Bronchial epithelial cell (primary cell): ENCODE results near the gene SH3BGRL3. TPM values are rescaled to one million over a fixed set of nuclear protein-coding genes. Genes with fewer than 3 reads are reported as not detected.

Experiments used
- DNase-seq: peaks from one replicate; pipeline ENCODE4 v3.0.0-alpha.2; 2010; ENCODE audit warnings: low read depth
- FAIRE-seq: peaks from 2 replicates; lab custom pipeline; 2011; peaks lifted over from hg19 to GRCh38; lab: Jason Lieb, UNC
- H3K27me3 ChIP-seq: 2 replicates; pipeline ENCODE4 v1.5.1; 2011; ENCODE audit warnings: low read length; ENCODE audit not compliant: control insufficient read depth, insufficient read depth
- H3K36me3 ChIP-seq: 2 replicates; pipeline ENCODE4 v1.5.1; 2011; ENCODE audit warnings: low read length; ENCODE audit not compliant: control insufficient read depth, insufficient read depth
- H3K4me3 ChIP-seq: 2 replicates; pipeline ENCODE4 v1.5.1; 2011; ENCODE audit warnings: mild to moderate bottlenecking, low read depth, low read length, control low read depth
- CTCF ChIP-seq: IDR thresholded peaks from 2 replicates; pipeline ENCODE4 v1.5.1; 2011; ENCODE audit warnings: mild to moderate bottlenecking, moderate library complexity, low read length, control low read depth, inconsistent platforms; ENCODE audit not compliant: insufficient read depth, severe bottlenecking
- total RNA-seq: library from RNA; depleted of rRNA; stranded (reverse); fragments of >200 nt; gene quantifications from 2 replicates; pipeline ENCODE4 v1.2.1, GENCODE V29; 2014

SH3BGRL3 gene
- total RNA-seq, 1 donor from 2014 or later: 14.5 TPM

DNA sequence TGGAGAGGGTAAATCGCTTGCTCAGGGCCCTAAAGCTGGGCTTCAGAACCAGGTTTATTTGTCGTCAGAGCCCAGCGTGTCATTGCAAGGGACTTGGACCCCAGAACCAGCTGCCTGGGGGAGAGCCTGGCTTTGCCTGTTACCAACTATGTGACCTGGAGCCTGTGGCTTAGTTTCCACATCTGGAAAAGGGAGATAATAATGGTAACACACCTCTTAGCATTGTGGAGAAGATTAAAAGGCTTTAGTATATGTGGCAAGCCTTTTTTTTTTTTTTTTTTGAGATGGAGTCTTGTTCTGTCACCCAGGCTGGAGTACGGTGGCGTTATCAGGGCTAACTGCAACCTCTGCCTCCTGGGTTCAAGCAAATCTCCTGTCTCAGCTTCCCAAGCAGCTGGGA, 50.4 kb downstream of the SH3BGRL3 start:
- Histone ChIP-seq H3K36me3 (peaks cover 26% of the 10 kb centered on the region), H3K4me3 (no peak overlapping the region), H3K27me3 (no peaks in the 10 kb centered on the region)
- no peak for TF ChIP-seq CTCF
- FAIRE-seq (no peak), DNase-seq (no peak)

Other genes starting within 250 kb of the SH3BGRL3 start
- gene SLC30A2, start 234.0 kb upstream of the SH3BGRL3 start, total RNA-seq: 0.13 TPM in 1 of 2 replicates, not detected in the other
- gene TRIM63, start 212.5 kb upstream of the SH3BGRL3 start, total RNA-seq: 0.13 TPM in 1 of 2 replicates, not detected in the other
- gene PDIK1L, start 168.3 kb upstream of the SH3BGRL3 start, total RNA-seq: 8.4 and 8.7 TPM in 2 replicates
- gene FAM110D, start 121.0 kb upstream of the SH3BGRL3 start, total RNA-seq: not detected in 2 replicates
- gene C1orf232, start 111.1 kb upstream of the SH3BGRL3 start, total RNA-seq: not detected in 2 replicates
- 53.0 and 66.9 TPM in 2 replicates for gene ZNF593, start 110.2 kb upstream of the SH3BGRL3 start, total RNA-seq
- not detected in 2 replicates for gene ZNF593OS, start 108.3 kb upstream of the SH3BGRL3 start, total RNA-seq
- gene CNKSR1, start 102.6 kb upstream of the SH3BGRL3 start, total RNA-seq: 11.8 and 15.8 TPM in 2 replicates
- under 0.01 TPM in 2 replicates for gene CATSPER4, start 89.5 kb upstream of the SH3BGRL3 start, total RNA-seq
- gene CEP85, start 45.9 kb upstream of the SH3BGRL3 start, total RNA-seq: 8.1 and 8.4 TPM in 2 replicates
- 2.6 and 3.1 TPM in 2 replicates for gene UBXN11, start 26.6 kb downstream of the SH3BGRL3 start, total RNA-seq
- not detected in 2 replicates for gene CD52, start 37.9 kb downstream of the SH3BGRL3 start, total RNA-seq
- 19.5 and 67.7 TPM in 2 replicates for gene CRYBG2, start 74.0 kb downstream of the SH3BGRL3 start, total RNA-seq
- gene ZNF683, start 92.7 kb downstream of the SH3BGRL3 start, total RNA-seq: not detected in 2 replicates
- not detected in 2 replicates for gene LIN28A, start 130.7 kb downstream of the SH3BGRL3 start, total RNA-seq
- gene DHDDS, start 152.2 kb downstream of the SH3BGRL3 start, total RNA-seq: 55.3 and 64.9 TPM in 2 replicates
- 87.9 and 283 TPM in 2 replicates for gene HMGN2, start 192.4 kb downstream of the SH3BGRL3 start, total RNA-seq
- gene RPS6KA1, start 249.7 kb downstream of the SH3BGRL3 start, total RNA-seq: 35.5 and 61.3 TPM in 2 replicates